Activated CD4-positive, CD25-positive, alpha-beta regulatory T cell treated with anti-CD3 and anti-CD28 coated beads, Interleukin-2, amount 50 U/mL, for 16 hours (primary cell): ENCODE results near the gene KIF26B.

Experiments
- DNase-seq: peaks from one replicate; pipeline ENCODE4 v3.0.0-alpha.2; 2020; ENCODE audit warnings: low read depth, low spot score

The KIF26B gene

DNA sequence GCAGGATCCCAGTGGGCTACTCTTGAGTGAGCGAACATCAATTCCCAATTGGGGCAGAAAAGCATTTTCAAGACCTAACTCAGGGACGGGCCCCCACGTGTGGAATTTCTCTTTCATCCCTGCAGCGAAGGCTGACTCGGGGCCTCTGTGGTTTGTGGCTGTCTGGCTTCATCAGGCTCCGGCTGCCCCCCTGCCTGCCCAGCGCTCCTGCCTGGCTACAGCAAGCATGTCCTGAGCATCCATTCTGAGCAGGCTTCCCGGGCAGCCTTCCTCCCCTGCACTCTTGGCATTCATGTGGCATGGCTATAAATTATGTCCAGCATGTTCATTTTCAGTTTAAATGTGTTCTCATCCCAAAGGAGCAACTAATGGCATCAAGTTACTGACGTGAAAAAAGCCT, 588.1 kb downstream of the KIF26B start:
- DNase-seq = no peak

DNA sequence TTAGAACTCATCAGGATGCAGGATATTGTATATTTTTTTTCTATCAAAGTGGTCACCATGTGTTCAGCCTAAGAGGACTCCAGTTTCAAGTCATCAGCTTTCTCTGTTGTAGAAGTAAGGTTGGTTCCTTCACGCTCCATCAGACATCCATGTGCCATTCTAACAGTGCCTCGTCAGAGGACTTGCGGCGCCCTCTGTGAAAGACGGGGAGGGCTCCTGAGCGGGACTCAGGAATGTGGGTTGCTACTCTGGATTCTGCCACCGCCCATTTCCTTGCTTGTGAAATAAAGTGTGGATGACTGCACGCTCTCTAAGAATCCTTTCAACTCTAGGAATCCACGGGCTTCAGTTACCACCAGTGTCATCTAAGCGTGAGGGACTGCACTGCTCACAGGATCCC, 593.5 kb downstream of the KIF26B start:
- no peak for DNase-seq

DNA sequence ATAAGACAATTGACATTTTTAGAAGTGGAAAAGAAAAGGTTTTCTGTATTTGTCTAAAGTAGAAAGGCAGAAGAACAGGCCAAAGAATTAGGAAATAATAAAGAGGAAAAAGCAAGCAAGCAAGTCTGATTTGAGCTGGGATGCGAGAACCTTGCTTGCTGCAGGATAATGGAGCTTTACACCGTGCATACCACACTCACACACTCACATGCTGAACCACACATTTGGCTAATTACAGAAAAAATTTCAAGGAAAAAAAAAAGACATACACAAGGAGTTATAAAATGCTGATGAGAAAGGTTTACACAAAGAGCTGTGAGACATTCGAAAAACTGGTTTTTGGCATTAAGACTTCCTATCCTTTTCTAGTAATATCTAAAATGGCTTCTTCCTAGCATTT, 593.9 kb downstream of the KIF26B start:
- no peak for DNase-seq

DNA sequence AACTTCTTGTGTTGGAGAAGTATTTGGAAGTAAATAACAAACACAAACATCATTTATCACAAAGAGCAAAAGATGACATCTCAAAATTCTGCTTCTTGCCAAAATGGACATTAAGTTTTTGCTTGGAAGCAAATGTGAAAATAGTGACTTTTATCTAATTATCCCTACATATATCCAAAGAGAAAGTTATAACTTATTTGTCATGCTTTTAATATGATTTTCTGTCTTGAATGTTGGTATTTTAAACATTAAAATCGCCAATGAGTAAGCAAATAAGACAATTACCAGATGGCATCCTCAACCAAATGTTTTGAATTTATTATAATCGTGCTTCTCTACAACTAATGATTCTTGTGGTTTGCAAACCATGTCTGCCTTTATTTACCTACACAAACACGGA, 594.3 kb downstream of the KIF26B start:
- no peak for DNase-seq

DNA sequence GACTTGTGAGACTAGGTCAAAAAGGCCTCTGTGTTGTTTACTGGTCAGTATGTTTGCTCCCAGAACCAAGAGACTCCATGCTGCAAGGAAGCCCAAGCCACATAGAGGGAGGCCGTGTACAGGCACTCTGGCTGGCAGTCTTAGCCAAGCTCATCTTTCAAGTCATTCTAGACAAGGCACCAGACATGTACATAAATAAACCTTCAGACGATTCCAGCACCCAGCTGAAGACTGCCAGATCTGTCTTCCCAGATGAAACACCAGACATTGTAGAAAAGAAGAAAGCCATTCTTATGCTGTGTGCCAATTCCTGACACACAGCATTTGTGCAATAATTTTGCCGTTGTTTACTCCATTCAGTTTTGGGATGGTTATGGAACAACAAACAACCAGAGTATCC, 595.5 kb downstream of the KIF26B start:
- DNase-seq = no peak

DNA sequence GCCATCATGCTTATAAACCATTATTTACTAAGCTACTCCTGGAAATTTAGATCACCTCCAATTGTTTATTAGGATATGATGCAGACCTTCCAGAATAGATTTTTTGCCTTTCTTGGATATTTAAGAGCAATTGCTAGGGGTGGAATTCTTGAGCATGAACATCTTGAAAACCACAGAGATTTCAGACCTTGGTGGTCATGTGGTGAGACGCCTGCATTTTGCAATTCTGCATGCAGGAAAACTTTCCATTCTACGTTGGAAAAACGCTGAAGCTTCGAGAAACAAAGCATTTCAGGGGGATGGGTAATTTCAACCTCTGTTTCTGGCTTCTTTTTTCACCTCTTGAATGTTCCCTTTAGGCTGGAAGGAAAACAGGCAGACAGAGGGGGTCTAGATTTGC, 596.3 kb downstream of the KIF26B start:
- DNase-seq = no peak

DNA sequence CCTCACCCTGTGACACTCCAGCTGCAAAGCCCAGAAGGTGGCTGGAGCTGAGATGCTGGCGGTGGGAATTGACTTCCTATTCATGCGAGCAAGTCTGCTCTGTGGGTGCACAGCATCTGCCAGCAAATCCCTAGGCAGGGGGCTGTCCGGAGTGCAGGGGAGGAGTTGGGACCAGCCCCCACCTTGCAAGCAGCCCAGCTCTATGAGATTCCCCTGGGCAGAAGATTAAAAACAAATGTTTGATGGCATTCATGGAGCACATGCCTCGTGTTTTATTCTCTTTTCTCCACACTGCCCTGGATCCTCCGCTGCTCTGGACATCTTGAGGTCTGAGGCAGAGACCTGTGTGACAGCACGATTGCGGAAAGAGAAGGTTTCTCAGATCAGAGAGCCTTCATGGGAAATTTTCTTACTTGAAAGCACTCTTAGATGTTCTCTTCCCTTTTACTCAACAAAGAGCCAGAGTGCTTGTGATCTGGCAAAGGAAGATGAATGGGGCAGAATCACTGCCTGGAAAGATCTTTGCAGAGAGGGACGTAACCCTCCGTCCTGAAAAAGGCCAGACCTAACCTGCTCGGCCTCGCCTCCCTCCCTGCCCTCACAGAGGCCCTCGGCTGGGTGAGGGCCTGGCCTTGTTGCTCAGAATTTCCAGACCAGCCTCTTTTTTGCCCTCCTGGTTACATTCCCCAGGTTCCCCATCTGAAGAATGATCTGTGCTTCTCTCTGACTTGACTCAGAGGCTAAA, 597.1 kb downstream of the KIF26B start:
- no peak for DNase-seq

DNA sequence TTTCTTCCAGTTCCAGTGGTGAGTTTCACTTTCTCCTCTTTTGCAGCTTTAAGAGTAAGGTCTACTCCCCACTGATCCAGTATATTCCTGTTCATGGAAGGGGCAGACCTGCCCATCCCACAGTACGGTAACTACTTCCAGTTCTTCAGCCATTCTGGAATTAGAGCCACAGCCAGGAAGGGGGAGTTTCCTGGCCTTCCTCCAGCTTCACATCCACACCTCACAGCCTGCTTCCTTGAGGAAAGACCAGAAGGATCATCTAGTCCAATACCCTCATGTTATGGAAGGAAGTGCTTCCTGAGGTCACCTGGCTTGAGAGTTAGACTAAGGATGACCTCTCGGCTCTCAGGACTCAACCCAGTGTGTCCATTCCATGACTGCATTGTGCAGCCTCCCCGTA, 597.8 kb downstream of the KIF26B start:
- no peak for DNase-seq

DNA sequence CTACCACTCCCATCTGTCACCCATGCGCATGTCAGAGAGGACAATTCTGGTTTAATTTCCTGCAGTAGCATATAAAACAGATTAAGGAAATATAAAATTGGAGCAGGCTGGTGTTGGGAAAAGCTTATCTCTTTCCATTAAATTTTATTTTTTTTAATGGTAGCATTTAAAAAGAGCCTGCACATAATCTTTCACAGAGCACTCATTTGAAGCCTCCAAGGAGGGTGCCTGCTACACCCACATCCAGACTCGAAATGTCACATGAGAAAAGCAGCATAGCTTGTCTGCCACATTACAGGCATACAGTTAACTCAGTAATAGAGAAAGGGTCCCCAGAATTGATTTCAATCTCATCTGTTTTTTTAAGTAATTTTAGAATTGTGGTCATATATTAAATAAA, 599.0 kb downstream of the KIF26B start:
- DNase-seq = no peak

DNA sequence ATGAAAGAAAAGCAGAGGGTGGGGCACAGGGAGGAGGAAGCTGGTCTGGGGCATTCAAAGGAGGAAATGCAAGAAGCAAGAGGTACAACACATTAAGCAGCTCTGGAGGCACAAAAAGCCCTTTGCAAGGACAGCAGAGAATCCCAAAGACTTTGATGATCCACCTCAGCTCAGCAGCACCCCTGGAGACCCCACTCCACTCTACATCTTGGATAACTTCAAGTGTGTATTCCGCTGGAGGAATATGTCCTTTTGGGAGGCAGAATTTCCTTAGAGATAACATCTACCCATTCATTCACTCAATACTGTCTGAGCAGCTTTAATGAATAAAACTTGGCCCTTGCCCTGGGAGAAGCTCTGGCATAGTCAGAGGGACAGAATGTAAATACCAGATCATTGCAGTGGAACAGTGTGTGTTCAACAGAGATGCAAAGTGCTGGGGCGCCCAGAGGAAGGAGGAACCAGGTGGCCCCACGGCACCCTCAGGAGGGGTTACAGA, 599.7 kb downstream of the KIF26B start:
- no peak for DNase-seq
